Adipocyte (in vitro differentiated cells): ENCODE measurements around the gene RFX5.
"Not testable (repeated sequence)": the region's sequence is repeated elsewhere in the genome, so short reads cannot be mapped to it uniquely, and the experiment has no call there.

Experiments used
- DNase-seq: peaks from one replicate; pipeline ENCODE4 v3.0.0-alpha.2; 2015; ENCODE audit warnings: low read depth
- H3K27me3 ChIP-seq: replicated peaks from 2 replicates; pipeline ENCODE4 v1.7.0; 2013; ENCODE audit warnings: mild to moderate bottlenecking, low read length, moderate library complexity; ENCODE audit not compliant: control insufficient read depth, insufficient read depth
- H3K36me3 ChIP-seq: 2 replicates; pipeline ENCODE4 v1.7.0; 2013; ENCODE audit warnings: low read length, mild to moderate bottlenecking, moderate library complexity; ENCODE audit not compliant: control insufficient read depth, insufficient read depth, severe bottlenecking
- H3K4me1 ChIP-seq: 2 replicates; pipeline ENCODE4 v1.7.0; 2013; ENCODE audit warnings: mild to moderate bottlenecking, low read length, moderate library complexity; ENCODE audit not compliant: control insufficient read depth, insufficient read depth
- H3K4me3 ChIP-seq: 2 replicates; pipeline ENCODE4 v1.7.0; 2013; ENCODE audit warnings: mild to moderate bottlenecking, low read length, moderate library complexity
- H3K9ac ChIP-seq: 2 replicates; pipeline ENCODE4 v1.7.0; 2013; ENCODE audit warnings: mild to moderate bottlenecking, low read length, moderate library complexity
- H3K9me3 ChIP-seq: 2 replicates; pipeline ENCODE4 v1.7.0; 2013; ENCODE audit warnings: mild to moderate bottlenecking, low read length, moderate library complexity; ENCODE audit not compliant: control insufficient read depth

The RFX5 gene

GRCh38 chr1:151352021-151352718 is 5.1 kb upstream of the RFX5 start:
- no peak for DNase-seq

DNA sequence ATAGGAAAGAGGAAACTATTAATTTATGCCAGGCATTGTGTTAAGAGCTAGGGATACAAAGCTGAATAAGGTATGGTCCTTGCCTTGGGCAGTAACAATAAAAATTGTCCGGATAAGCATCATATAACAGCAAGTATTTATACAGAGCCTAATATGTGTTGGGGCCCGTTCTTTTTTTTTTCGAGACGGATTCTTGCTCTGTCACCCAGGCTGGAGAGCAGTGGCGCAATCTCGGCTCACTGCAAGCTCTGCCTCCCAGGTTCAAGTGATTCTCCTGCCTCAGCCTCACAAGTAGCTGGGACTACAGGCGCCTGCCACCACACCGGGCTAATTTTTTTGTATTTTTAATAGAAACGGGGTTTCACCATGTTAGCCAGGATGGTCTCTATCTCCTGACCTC is 3.3 kb upstream of the RFX5 start:
- not testable (repeated sequence) for H3K9me3 ChIP-seq, H3K36me3 ChIP-seq, H3K27me3 ChIP-seq, DNase-seq, H3K9ac ChIP-seq, H3K4me3 ChIP-seq
- peaks cover 17% of the 10 kb centered on the region for H3K4me1 ChIP-seq

More at GRCh38 chr1:151352021-151352718, 5.1 kb upstream of the RFX5 start:
- H3K36me3 ChIP-seq: no peaks in the 10 kb centered on the region
- no peaks in the 10 kb centered on the region for H3K27me3 ChIP-seq
- no peaks in the 10 kb centered on the region for H3K9me3 ChIP-seq
- H3K4me3 ChIP-seq: no peak overlapping the region
- H3K4me1 ChIP-seq: peaks cover 6% of the 10 kb centered on the region
- H3K9ac ChIP-seq: no peak overlapping the region

- peaks cover 17% of the 10 kb centered on the region for H3K4me1 ChIP-seq
- DNase-seq: no peak
These were observed 633 bp upstream of the RFX5 start for GRCh38 chr1:151347523-151348246.

GRCh38 chr1:151346082-151346768 is 827 bp downstream of the RFX5 start:
- H3K4me3 ChIP-seq: peak overlapping the region; percentile 96
- no peaks in the 10 kb centered on the region for H3K9me3 ChIP-seq
- H3K36me3 ChIP-seq: peaks cover 19% of the 10 kb centered on the region
- H3K27me3 ChIP-seq: no peaks in the 10 kb centered on the region
- H3K4me1 ChIP-seq: peaks cover 17% of the 10 kb centered on the region
- DNase-seq: no peak
- H3K9ac ChIP-seq: peak overlapping the region; percentile 88

More at GRCh38 chr1:151347523-151348246, 633 bp upstream of the RFX5 start:
- H3K4me3 ChIP-seq: peak overlapping the region; percentile 96
- H3K9ac ChIP-seq: peak overlapping the region; percentile 88
- peaks cover 19% of the 10 kb centered on the region for H3K36me3 ChIP-seq
- H3K27me3 ChIP-seq: no peaks in the 10 kb centered on the region
- no peaks in the 10 kb centered on the region for H3K9me3 ChIP-seq

DNA sequence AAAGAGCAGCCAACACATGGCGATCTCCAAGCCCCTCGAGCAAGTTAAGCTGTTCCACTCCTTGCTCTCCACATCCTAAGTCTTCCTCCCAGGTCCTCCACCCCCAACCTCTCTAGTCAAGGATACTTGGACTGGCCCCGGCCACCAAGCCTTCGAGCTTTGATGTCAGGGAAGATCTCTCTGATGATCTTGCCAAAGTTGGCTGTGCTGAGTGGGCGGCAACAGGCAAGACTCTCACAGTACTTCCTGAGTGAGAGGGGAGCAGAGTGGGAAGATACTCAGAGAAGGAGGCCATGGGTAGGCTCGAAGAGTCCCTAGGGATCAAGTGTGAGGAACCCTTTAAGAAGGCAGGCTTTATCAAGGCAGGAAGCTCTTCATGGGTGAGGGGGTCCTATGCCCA is 2.8 kb downstream of the RFX5 start:
- Histone ChIP-seq H3K9me3 (no peaks in the 10 kb centered on the region), H3K36me3 (peaks cover 19% of the 10 kb centered on the region), H3K4me1 (peaks cover 19% of the 10 kb centered on the region), H3K27me3 (no peaks in the 10 kb centered on the region), H3K4me3 (no peak overlapping the region), H3K9ac (no peak overlapping the region)
- DNase-seq: no peak

DNA sequence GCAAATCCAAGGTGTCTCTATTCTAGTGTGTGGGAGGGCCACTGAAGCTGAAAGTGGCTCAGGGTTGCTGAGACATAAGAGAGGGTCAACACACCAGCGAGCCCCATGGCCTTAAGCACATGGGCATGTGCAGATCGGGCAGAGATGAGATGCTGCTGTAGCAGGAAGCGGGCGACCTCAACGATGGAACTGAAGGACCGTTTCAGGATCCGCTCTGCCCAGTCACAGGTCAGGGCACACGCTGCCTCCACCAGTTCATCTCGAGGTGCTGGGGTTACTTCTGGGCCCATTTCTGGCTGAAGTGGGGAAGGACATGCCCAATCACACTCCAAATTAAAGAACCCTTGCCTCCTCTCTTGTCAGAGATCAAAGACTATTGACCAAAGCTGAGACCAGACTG is 3.5 kb downstream of the RFX5 start:
- Histone ChIP-seq H3K4me3 (no peak overlapping the region), H3K9ac (no peak overlapping the region), H3K27me3 (no peaks in the 10 kb centered on the region), H3K4me1 (peaks cover 19% of the 10 kb centered on the region), H3K9me3 (no peaks in the 10 kb centered on the region), H3K36me3 (peaks cover 19% of the 10 kb centered on the region)
- DNase-seq: no peak

DNA sequence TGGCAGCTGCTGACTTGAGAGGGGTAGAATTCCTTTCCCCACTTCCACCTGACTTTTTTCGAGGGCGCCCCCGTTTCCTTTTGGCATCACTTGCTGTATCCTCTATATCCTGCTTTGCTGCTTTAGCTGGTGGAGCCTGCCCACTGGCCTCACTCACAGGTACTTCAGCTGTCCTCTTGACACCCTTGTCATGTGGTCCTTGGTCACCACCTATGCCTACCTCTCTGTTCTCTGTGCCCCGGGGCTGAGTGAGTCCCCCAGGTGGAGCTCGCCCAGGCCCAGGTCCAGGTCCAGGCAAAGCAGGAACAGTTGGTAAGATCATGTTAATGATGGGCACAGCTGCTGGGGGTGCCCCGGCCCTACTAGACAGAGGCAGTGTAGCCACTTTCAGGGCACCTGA is 4.5 kb downstream of the RFX5 start:
- Histone ChIP-seq H3K4me3 (no peak overlapping the region), H3K36me3 (peaks cover 19% of the 10 kb centered on the region), H3K9ac (no peak overlapping the region), H3K4me1 (peaks cover 13% of the 10 kb centered on the region), H3K9me3 (no peaks in the 10 kb centered on the region), H3K27me3 (no peaks in the 10 kb centered on the region)
- no peak for DNase-seq

- no peak overlapping the region for H3K4me3 ChIP-seq
- no peak overlapping the region for H3K9ac ChIP-seq
- no peaks in the 10 kb centered on the region for H3K9me3 ChIP-seq
- DNase-seq: no peak
- peaks cover 19% of the 10 kb centered on the region for H3K36me3 ChIP-seq
- H3K27me3 ChIP-seq: no peaks in the 10 kb centered on the region
- peaks cover 13% of the 10 kb centered on the region for H3K4me1 ChIP-seq
These were observed 5.0 kb downstream of the RFX5 start for GRCh38 chr1:151342021-151342420.

GRCh38 chr1:151340870-151341754 is 5.9 kb downstream of the RFX5 start:
- H3K36me3 ChIP-seq: peaks cover 19% of the 10 kb centered on the region
- peaks cover 8% of the 10 kb centered on the region for H3K4me1 ChIP-seq
- H3K9me3 ChIP-seq: no peaks in the 10 kb centered on the region
- peak overlapping the region; percentile 49 for H3K9ac ChIP-seq
- peak; percentile 97 for DNase-seq
- H3K4me3 ChIP-seq: no peak overlapping the region
- H3K27me3 ChIP-seq: no peaks in the 10 kb centered on the region

DNA sequence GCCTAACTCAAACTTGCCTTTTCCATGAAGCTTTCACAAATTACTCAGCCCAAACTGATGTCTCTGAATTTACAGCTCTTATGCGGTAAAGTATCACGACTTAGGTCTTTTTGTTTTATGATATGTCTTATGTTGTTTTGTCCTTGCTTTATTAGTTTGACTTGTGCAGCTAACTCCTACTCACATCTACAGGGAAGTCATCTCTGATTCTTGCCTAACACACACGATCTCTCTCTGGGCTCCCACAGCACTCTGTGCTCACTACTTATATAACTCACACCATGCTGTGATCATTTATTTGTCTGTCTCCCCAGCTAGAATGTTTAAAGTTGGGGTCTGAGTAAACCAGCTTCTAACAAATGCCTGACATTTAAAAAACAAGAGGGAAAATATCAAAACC is 10.5 kb downstream of the RFX5 start:
- Histone ChIP-seq H3K9me3 (no peaks in the 10 kb centered on the region), H3K36me3 (no peaks in the 10 kb centered on the region), H3K4me1 (peaks cover 3% of the 10 kb centered on the region), H3K27me3 (no peaks in the 10 kb centered on the region), H3K9ac (no peak overlapping the region), H3K4me3 (no peak overlapping the region)
- no peak for DNase-seq
